HL-60/S4 treated with retinoic acid at 250 ng/mL for 4 days and 3 days (cell line): ENCODE results near the gene NIN.

ENCODE experiments used
- in situ Hi-C: fragments of 300-500 bp; cut with MboI; formaldehyde crosslinking; loops from 2 replicates; pipeline ENCODE4 v1.7.0; 2022; ENCODE audit warnings: low sequenced_read_pairs

Gene NIN

DNA sequence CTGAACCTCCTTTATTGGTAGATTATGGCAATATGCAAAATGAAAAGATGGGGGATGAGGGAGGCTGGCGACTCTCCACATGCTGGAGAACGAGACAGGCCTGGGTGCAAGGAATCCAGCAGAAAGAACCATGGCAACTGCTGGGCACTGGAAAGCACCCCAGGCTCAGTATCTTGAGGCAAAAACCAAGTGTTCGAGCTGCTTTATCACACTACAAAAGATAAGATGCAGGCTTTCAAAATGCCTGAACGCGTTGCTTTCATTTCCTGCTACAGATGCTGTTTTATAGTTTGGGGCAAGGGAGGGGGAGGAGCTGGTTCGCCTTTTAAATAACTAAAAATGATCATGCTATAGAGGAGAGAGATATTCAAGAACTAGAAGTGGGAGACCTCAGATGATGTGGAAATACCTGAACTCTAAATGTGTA, 38.9 kb downstream of the NIN start:
- in situ Hi-C loops = no loop called here

DNA sequence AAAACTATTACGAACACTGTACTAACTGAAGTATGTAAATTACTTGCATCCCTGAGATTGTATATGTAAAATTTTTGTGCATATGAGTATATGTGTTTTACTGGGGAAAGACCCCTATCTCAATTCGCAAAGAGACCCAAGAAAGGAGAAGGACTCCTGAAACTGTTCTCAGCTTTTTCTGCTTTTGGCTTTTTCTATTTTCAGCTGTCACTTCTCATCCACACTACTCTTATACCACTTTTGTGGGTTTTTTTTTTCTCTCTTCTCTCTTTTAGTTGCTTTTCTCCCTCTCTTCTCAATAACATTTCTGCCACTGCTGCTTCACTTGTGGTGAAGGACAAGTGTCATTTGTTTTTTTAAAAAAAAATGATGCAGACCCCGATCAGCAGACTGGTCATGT, 39.8 kb downstream of the NIN start:
- in situ Hi-C loops = no loop called here

DNA sequence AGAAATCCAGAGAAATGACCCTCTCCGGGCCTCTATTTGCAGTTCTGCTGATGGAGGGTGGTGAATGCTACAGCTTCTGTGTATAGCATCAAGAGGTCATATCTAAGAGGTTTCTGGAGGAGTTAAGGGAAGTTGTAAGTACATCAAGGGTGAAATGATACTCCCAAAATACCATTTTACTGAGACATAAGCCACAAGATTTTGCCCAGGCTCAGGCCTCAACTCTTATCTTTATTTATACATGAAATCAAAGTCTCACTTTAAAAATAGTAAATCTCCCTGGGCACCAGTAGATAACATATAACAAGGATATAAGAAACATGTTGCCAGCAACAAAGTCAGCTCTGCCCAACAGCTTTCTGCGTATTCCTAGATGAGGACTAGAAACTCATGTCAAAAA, 40.4 kb downstream of the NIN start:
- in situ Hi-C loops = no loop called here

DNA sequence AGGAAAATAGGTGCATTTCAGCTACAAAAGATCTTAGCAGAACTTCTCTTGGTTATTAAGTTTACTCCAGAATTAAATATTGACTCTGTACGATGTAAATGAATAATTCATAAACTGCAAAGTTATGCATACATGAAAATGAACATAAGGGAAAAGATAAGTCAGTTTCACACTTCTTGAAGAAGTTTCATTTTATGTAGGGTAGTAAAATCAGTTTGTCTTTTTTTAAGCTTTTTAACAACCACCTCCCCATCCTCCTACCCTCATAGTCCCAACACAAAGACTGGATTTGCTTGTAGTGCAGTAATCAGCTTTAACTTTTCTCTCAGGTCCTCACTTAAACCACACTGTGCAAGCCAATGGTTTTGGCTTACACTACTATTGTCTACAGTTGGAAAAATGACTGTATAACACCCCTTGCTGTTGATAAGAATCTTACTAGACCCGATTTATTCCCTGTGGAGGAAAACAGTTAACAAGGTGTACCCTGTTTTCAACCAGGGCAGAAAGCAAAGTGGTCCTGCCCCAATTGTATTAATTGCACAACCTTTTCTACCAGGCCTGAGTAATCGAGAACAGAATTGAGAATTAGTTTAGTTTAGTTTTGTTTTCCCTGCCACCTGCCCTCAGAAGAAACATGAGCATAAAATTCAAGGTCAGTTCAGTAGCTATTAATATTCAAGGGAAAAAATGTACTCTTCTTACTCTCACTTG, 44.1 kb downstream of the NIN start:
- in situ Hi-C loops = no loop called here

DNA sequence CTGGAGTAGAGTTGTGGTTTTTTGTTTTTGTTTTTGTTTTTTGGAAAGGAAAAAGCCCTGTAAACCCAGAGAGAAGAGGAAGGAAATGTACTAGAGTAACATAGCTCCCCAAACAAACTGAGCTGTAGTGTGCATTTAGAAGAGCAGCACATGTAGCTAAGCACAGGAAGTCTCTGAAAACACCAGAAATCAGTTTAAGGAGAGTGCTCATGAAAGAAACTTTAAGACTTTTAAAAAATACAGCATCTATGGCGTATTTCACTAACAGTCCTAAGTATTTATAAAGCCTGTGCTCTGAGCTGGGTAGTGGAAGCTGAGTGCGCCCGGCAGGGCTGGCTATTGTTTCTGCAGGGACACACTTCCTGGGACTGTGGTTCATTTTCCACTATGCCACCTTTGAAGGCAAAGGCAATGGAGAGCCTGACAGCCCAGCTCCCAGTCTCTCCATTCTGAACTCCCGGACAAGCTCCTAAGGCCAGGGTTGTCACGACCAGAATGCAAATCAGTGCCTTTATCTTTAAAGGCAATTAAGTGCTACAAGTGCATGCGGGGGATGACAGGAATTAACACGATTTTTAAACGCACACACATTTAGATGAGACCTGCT, 45.4 kb downstream of the NIN start:
- in situ Hi-C loops = no loop called here

DNA sequence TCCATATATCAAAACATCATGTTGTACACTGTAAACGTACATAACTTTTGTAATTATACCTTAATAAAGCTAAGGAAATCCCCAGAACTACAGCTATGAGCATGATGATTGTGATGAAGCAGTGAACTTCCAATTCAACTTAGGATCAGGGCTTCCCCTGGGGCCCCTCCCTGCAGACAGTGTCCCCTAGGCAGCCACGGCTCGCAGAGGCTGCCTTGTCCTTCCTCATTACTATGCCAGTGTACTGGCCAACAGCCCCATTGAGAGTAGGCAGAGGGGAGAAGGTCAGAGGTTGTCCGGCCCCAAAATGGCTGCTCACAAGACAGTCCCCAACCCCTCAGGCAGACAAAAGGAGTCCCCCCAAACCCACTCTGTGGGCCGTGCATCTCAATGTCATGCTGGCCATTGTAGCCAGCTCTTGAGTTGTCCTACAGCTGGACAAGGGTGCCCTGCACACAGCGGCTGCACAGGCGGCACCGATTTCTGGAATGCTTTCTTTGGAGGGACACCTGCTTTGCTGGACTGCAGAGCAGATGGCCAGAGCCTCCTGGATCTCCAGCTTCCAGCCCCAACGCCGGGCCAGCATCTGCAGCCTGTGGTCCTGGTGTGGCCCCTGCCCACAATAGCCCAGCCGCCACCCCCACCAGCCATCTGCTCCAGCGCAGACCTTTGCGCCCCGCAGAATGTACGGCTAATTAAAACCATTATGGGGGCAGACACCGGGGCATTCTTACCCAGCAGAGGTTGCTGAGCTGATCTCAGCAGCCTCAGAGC, 46.1 kb downstream of the NIN start:
- in situ Hi-C loops = no loop called here

DNA sequence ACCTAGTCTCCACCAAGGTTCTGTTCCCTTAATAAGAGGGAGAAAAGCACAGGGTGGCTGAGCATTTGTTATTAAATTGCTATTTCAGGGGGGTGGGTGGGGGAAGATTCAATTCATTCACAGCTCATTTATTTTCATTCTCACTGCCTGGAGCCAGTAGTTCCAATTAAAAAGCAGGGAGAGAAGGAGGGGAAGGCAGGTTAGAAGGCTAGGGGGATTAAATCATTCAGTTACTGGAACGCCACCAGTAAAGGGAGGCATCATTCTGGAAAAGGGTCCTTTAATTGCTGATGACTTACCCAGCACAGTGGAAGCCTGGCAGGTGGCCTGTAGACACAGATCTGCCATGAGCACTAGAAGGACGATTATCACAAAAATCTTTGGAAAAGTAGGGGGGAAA, 47.4 kb downstream of the NIN start:
- in situ Hi-C loops = no loop called here

DNA sequence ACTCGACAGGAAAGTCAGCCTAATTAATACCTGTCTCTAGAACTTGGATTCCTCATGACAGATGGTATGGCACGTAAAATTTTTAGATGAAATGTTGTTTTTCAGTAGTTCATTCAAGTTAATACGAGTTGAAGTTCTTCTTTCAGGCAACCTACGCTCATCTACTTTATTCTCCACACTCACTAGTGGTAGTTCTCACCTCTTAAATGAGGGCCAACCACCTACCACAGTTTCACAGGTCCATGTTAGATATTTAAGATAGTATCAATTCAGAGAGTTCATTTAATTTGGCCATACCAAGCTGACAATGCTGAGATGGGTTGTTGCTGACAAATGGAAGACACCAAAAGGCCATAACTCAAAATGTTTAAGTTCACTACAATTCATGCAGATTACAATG, 50.6 kb downstream of the NIN start:
- in situ Hi-C loops = no loop called here

DNA sequence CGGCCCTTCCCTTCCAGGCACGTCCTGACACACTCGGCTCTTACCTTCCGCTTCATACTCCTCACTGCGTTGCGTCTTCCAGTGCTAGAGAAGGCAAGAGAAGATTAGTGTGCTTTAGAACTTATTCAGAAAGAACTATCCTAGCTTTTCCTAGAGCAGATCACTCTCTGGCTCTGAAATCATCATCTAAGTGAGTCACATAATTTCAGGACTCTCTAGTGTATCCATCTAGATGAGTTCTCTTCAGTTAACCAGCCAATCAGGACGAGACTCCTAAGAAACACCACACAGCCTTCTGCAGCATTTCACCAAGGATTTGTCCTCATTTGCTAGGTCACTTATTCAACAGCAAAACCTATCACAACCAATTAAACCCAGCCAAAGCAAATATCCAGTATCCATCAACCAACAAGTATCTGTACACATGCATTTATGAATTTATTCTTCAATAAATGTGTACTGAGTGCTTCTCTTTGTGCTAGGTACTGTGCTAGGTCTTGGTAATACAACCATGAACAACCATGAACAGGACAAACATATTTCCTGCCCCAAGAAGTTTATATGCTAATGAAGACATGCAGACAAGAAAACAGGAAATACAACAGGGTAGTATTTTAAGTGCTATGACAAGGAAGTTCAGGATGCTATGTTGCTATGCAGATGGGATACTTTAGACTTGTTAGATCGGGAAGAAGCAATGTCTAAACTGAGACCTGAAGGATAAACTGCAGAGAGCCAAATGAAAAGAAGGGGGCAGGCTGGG, 52.1 kb downstream of the NIN start:
- in situ Hi-C loops = no loop called here

DNA sequence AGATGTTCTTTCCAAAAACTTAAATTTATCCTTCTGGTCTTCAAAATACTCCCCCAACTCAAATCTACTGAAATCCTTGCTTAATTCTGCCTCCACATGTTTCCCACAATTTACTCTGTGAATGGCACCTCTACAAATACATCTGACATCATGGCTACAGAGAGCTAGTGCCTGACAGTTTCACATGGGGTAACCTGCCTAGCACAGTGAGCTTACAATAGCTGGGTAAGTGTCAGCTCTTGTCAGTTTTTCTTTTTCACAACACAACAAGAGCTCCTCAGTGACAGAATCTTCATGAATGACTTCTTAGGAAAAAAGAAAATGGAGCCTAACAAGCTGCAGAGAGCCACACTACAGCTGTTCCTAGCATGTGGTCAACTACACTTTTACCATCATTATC, 54.4 kb downstream of the NIN start:
- in situ Hi-C loops = no loop called here

DNA sequence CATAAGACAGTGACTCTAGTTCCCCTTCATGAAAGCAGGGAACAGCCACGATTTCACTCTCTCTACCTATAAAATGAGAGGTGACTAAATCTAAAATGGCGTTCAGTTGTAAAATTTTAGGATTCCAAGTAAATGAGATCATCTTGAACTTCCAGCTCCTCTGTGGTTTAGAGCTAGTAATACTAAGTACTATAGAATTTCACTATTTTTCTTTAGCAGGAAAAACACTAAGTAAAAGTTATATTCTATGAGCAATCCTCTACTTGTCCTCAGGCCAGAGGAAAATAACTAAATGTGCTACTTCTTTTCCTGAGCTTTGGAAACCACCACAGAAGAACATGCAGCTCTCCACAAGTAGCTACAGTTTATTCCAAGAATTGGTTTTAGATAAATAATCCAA, 55.6 kb downstream of the NIN start:
- in situ Hi-C loops = no loop called here

DNA sequence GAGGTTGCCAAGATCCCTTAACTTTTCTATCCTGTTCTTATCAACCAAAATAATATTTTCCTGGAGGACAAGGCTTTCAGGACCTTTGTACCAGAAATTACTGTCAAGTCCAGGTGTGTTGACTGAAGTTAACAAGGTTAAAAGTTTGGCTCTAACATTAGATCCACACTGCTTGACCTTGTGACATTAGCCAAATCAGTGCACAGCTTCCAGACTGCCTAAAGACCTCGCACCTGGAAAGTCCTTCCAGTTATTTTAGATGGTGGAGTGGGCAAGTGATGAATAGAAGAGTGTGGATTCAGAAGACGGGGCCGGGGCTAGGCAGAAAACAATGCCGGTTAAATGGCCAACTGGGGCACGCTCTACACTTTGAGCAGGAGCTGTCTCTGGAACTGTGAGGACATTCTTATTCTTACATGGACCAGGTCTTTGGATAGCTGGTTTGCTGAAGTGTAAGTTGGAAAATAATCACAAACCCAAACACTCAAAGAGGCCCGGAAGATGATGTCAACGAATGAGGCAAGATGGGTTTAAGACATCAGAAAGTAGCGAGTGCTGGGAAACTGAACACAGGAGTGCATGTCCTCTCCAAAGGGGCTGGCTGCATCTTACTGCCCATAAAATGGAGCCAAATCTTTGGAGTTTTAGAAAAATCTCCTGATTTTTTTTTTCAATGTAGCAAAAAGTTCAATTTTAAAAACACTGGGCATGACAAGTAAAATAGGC, 56.3 kb downstream of the NIN start:
- in situ Hi-C loops = no loop called here

DNA sequence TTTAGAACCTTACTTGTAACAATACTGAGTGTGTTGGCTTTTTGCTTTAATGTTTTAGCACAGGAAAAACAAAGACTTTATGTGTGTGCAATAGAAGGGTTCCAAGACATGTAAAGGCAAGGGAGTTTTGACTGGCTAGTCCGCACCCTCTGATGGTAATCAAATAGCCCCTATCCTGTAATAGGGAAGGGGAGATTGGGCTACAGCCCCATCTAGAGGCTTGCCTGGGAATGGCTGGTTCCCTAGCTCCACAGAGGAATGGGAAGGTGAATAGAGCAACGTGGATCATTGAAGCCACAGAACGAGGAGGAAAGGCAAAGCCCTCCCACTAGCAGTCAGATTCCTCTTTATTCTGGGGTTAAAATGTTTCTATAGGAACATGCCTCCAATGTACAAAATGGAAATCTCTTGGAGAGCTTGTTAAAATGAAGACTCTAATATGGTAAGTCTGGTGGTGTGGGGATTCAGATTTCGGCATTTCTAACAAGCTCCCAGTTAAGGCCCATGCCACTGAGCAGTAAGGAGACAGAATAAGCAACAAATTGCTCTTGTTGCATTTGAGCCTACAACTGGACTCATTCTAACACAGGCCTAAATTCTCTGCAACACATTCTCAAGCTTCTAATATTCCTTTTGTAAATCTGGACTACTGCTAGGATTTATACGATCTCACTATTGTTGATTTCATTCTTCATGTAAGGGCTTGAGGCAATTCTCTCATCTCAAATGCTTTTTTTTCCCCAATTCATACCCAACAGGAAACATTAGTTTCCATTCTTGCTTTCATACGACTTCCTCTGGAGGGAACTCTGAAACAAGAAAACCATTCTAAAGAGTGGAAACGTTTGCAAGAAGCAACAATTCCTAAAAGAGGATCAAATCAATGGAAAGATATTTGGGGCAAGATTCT, 57.1 kb downstream of the NIN start:
- in situ Hi-C loops = no loop called here

DNA sequence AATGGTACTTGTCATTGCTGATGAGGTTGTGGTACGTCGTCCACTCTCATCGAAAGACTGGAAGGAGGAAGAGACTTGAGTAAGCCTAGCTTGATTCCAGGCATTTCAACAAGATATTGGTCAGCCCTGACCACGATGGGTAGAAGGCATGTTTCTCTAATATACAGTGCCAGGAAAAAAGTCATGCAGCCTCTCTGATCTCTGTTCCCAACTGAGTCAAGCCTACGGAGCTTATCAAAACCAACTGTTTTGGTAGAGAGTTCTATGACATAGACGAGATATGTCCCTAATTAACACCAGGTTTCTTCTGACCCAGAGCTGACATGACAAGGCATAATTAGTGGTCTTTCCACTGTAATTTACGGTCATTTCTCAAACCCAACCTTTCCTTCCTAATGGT, 58.5 kb downstream of the NIN start:
- in situ Hi-C loops = no loop called here

DNA sequence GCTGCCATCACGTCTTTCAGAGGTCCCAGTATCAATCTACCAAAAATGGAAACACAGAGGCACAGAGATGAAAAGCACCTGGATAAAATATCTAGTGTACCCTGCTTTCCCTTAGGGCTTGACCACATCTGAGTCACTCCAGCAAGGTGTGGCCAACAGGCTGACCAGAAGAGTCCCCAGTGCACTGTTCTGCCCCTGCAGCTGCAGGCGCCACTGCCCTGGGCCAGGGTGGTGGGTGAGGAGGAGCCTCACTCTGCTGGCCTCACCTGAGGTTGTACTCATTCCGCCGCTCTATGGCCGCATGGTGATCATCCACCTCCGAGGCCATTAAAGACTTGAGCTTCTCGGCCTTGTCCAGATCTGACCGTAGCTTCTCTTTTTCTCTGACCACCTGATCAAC, 60.4 kb downstream of the NIN start:
- in situ Hi-C loops = no loop called here

DNA sequence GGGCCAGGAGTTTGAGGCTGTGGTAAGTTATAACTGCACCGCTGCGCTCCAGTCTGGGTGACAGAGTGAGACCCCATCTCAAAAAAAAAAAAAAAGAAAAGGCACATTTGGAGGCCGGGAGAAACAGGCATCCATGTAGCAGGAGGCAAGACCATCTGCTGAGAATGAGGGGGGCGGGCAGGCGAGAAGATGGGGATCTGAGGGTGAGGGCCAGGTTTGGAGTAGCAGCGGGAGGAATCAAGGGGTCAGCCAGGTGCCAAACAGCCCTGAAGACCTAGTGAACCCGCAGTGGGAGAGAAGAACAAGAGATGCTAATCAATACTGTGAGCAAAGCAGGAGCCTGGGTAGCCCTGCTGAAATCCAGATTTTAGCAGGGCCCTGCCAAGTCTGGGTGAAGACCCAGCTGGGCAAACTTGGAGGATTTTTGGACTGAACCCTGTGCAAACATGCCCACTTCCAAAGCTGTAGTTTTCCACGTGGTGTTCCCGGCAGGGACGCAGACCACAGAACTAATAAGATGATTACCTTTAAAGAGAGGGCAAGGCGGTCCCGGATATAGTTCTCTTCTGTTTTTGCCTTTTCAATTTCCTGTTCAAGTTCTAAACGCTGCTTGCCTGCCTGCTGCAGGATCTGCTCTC, 61.0 kb downstream of the NIN start:
- in situ Hi-C loops = no loop called here

DNA sequence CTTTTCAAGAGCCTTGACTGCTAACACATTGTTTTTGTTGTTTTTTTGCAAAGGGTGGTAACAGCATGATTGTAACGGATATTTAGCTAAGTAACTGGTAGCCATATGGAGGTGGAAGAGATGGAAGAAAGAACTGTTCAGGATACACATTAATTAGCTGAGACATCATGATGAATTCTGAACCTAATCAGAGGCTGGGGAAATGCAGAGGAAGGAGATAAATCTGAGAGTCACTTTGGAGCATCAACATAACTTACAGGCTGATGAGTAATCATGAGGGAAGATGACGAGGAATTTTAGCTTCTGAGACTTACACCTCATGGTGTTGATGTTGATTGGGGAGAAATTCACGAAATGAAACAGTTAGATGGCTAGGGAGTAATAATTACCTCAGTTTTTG, 62.3 kb downstream of the NIN start:
- in situ Hi-C loops = no loop called here

DNA sequence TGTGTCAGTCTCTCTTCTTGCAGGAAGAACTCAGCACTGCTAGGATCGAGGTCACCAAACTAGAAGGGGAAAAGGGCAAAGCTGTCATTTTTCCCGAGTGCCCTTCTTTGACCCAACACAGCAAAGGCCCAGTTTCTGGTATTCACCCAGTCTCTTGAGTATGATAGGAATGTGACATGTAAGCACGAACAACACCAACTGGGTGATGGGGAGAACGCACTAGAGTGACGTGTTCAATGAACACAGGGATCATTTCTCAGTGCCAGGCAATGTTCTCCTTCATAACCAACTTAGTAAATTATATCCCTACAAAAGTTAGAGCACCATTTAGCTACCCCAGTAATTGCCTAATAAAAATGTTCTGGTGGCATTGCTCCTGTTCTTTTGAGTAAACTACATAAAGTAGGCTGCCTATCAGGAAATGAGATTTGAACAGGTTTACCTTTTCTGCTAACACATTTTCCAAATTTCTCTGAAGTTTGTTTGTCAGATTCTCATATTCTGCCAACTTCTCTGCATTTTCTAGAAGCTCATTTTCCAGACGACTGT, 64.5 kb downstream of the NIN start:
- in situ Hi-C loops = no loop called here

DNA sequence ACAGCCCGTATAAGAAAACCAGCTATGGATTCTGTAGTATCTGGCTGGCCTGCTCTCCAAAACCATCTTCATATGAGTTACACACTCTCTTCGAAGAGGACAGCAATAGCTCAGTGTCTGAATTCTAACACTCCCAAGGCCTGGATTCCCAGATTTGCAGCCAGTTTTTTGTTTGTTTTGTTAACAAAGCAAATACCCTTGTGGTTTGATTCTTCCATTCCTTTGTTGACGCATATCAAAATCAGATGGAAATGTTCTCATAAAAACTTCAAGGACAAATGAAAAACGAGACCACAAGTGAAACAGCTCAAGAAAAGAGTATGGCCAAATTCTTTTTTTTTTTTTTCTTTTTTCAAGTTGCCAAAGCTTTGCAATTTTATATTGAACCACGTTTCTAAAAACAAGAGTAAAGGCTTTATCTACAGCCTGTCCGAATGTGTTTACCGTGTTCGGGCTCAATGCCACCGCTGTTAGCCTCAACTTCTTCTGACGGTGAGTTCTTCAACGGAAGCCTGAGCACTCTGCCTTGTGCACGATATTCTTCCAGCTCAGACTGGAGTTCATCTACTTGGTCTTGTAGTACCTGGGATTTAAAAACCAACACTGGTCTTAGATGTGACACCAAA, 67.5 kb downstream of the NIN start:
- in situ Hi-C loops = no loop called here
